A549 (cell line): ENCODE results near the gene CDK9.

ENCODE experiments used
- CTCF ChIP-seq: fragments of >200 bp; sonication (Bioruptor Twin); formaldehyde crosslinking; IDR thresholded peaks from 3 replicates; pipeline ENCODE4 v1.5.1; 2016
- EP300 ChIP-seq, 2 experiments: fragments of >200 bp; sonication (Bioruptor Twin); formaldehyde crosslinking; IDR thresholded peaks; 2 replicates in 1 of 2; 3 replicates in 1 of 2; pipeline ENCODE4 v1.6.1; 2016 to 2017
- HEYL ChIP-seq: fragments of 250-450 bp; sonication (Bioruptor Pico); IDR thresholded peaks from 2 replicates; pipeline ENCODE4 v1.8.0; 2021; ENCODE audit warnings: mild to moderate bottlenecking, moderate library complexity
- HMGXB4 ChIP-seq: fragments of 250-450 bp; sonication (Bioruptor Pico); IDR thresholded peaks from 2 replicates; pipeline ENCODE4 v1.5.0; 2021; ENCODE audit warnings: mild to moderate bottlenecking, moderate library complexity, borderline replicate concordance
- HOXA7 ChIP-seq: fragments of 250-450 bp; sonication (Bioruptor Pico); IDR thresholded peaks from 2 replicates; pipeline ENCODE4 v1.5.0; 2020; ENCODE audit warnings: mild to moderate bottlenecking, moderate library complexity
- MAFK ChIP-seq: fragments of 450-650 bp; IDR thresholded peaks from 2 replicates; pipeline ENCODE4 v1.6.1; 2014; ENCODE audit not compliant: partially characterized antibody
- MAX ChIP-seq: IDR thresholded peaks from 2 replicates; pipeline ENCODE4 v1.6.1; 2012
- NR3C1 ChIP-seq: fragments of >200 bp; sonication (Bioruptor Twin); formaldehyde crosslinking; IDR thresholded peaks from 3 replicates; pipeline ENCODE4 v1.6.1; 2017
- POLR2A ChIP-seq: IDR thresholded peaks from 2 replicates; pipeline ENCODE4 v1.6.1; 2012; ENCODE audit warnings: mild to moderate bottlenecking, low read length
- REST ChIP-seq: fragments of 200-600 bp; sonication (generic); IDR thresholded peaks from 2 replicates; pipeline ENCODE4 v1.6.1; 2016; ENCODE audit warnings: antibody characterized with exemption, mild to moderate bottlenecking, moderate library complexity

GRCh38 chr9:127826253-127826913, 40.5 kb downstream of the CDK9 start:
- TF ChIP-seq POLR2A (no peak), HOXA7 (CRISPR knock-in tag) (no peak), HMGXB4 (CRISPR knock-in tag) (no peak), MAFK (no peak), HEYL (no peak), CTCF (no peak), REST (no peak), NR3C1 (no peak), MAX (no peak), EP300 (IDR thresholded peaks at IDR 0.05) (no peak)
